VCaP (cell line): ENCODE data around the gene AHSG.

Experiments
- H3K27ac ChIP-seq: fragments of 450-650 bp; 2 replicates; pipeline ENCODE4 v1.5.1; 2017
- CTCF ChIP-seq: fragments of 450-650 bp; conservative IDR thresholded peaks from 2 replicates; pipeline ENCODE4 v1.5.1; 2017; ENCODE audit warnings: mild to moderate bottlenecking, moderate library complexity

The AHSG gene

GRCh38 chr3:186588632-186589031, 24.2 kb upstream of the AHSG start:
- no peak overlapping the region for H3K27ac ChIP-seq
- TF ChIP-seq CTCF = no peak

- TF ChIP-seq CTCF = peak; percentile 72
Observed at GRCh38 chr3:186589121-186589520, 23.7 kb upstream of the AHSG start.

GRCh38 chr3:186589856-186590579, 22.8 kb upstream of the AHSG start:
- TF ChIP-seq CTCF = no peak
- H3K27ac ChIP-seq = no peak overlapping the region

More at GRCh38 chr3:186589121-186589520, 23.7 kb upstream of the AHSG start:
- no peak overlapping the region for H3K27ac ChIP-seq

- TF ChIP-seq CTCF = no peak
- no peak overlapping the region for H3K27ac ChIP-seq
Observed at GRCh38 chr3:186590580-186591295, 22.1 kb upstream of the AHSG start.

- TF ChIP-seq CTCF = no peak
Observed at GRCh38 chr3:186592682-186593081, 20.2 kb upstream of the AHSG start.

GRCh38 chr3:186593862-186594261, 19.0 kb upstream of the AHSG start:
- H3K27ac ChIP-seq = no peak overlapping the region
- no peak for TF ChIP-seq CTCF

More at GRCh38 chr3:186592682-186593081, 20.2 kb upstream of the AHSG start:
- H3K27ac ChIP-seq = no peak overlapping the region

GRCh38 chr3:186594591-186595113, 18.2 kb upstream of the AHSG start:
- TF ChIP-seq CTCF = no peak

More at GRCh38 chr3:186594591-186595113, 18.2 kb upstream of the AHSG start:
- H3K27ac ChIP-seq = no peak overlapping the region
